ENCODE measurements around the gene MEIS1. TPM values are rescaled to one million over a fixed set of nuclear protein-coding genes. Genes with fewer than 3 reads are reported as not detected.

Gene MEIS1
- total RNA-seq, 6 experiments from 2014 or later = 3.1 to 8.8 (median 4.2) TPM

- peak overlapping the region; percentile 9 to 76 (median 29) for H3K4me3 ChIP-seq
- 27% methylated on average over 15 of the region's 37 CpGs for WGBS (ENCODE audit: insufficient coverage, low coverage, low lambda C conversion rate, missing lambda C conversion rate)
- intact Hi-C loops (cut with DNase I) = no loop called here
Observed at GRCh38 chr2:66438891-66439811, 4.2 kb downstream of the MEIS1 start.

GRCh38 chr2:66439812-66440542, 5.1 kb downstream of the MEIS1 start:
- no peaks in the 10 kb centered on the region for H3K9me3 ChIP-seq
- 35% methylated on average over 36 of the region's 36 CpGs for WGBS (ENCODE audit: insufficient coverage, low coverage, low lambda C conversion rate, missing lambda C conversion rate)
- no peak for DNase-seq
- peak overlapping the region; percentile 63 to 89 (median 70) for H3K27ac ChIP-seq
- TF ChIP-seq CTCF (IDR thresholded peaks at IDR 0.05) (no peak), POLR2A (IDR thresholded peaks at IDR 0.05) (no peak)
- H3K4me3 ChIP-seq = peak overlapping the region; percentile 12 to 29 (median 25)
- peaks cover 0 to 14% (median 0%) of the 10 kb centered on the region in 4 donors for H3K4me1 ChIP-seq
- no peaks in the 10 kb centered on the region for H3K36me3 ChIP-seq
- no peak for ATAC-seq
- H3K27me3 ChIP-seq = no peaks in the 10 kb centered on the region
- intact Hi-C loops (cut with DNase I) = no loop called here

More at GRCh38 chr2:66438891-66439811, 4.2 kb downstream of the MEIS1 start:
- Histone ChIP-seq H3K27ac (peak overlapping the region; percentile 63 to 89 (median 70)), H3K36me3 (no peaks in the 10 kb centered on the region), H3K27me3 (no peaks in the 10 kb centered on the region), H3K4me1 (peaks cover 0 to 14% (median 0%) of the 10 kb centered on the region in 4 donors), H3K9me3 (no peaks in the 10 kb centered on the region)
- TF ChIP-seq CTCF (IDR thresholded peaks at IDR 0.05) (no peak), POLR2A (IDR thresholded peaks at IDR 0.05) (no peak)
- DNase-seq (peak in 2 of 3 donors; percentile 24 to 55), ATAC-seq (no peak)

GRCh38 chr2:66440708-66441497, 6.0 kb downstream of the MEIS1 start:
- Histone ChIP-seq H3K36me3 (no peaks in the 10 kb centered on the region), H3K4me3 (peak overlapping the region; percentile 2 to 25 (median 12)), H3K27me3 (no peaks in the 10 kb centered on the region), H3K27ac (peak overlapping the region; percentile 43 to 70 (median 63)), H3K4me1 (peaks cover 0 to 14% (median 0%) of the 10 kb centered on the region in 4 donors), H3K9me3 (no peaks in the 10 kb centered on the region)
- intact Hi-C loops (cut with DNase I) = no loop called here
- TF ChIP-seq CTCF (IDR thresholded peaks at IDR 0.05) = no peak
- TF ChIP-seq POLR2A (IDR thresholded peaks at IDR 0.05) = no peak
- DNase-seq (no peak), ATAC-seq (peak in 1 of 4 donors; percentile 13)
- WGBS (ENCODE audit: insufficient coverage, low coverage, low lambda C conversion rate, missing lambda C conversion rate) = 39% methylated on average over 16 of the region's 20 CpGs
